Activated CD4-positive, alpha-beta T cell treated with anti-CD3 and anti-CD28 coated beads, Interleukin-2, Interleukin-6, amounts not matched to agents 100 ng/mL and 50 ng/mL, durations not matched to agents 16 hours and 8 hours (primary cell): ENCODE results near the gene MMP7.
"Not testable (repeated sequence)": the region's sequence is repeated elsewhere in the genome, so short reads cannot be mapped to it uniquely, and the experiment has no call there.

Source experiments
- DNase-seq: peaks from one replicate; pipeline ENCODE4 v3.0.0-alpha.2; 2020

The MMP7 gene

DNA sequence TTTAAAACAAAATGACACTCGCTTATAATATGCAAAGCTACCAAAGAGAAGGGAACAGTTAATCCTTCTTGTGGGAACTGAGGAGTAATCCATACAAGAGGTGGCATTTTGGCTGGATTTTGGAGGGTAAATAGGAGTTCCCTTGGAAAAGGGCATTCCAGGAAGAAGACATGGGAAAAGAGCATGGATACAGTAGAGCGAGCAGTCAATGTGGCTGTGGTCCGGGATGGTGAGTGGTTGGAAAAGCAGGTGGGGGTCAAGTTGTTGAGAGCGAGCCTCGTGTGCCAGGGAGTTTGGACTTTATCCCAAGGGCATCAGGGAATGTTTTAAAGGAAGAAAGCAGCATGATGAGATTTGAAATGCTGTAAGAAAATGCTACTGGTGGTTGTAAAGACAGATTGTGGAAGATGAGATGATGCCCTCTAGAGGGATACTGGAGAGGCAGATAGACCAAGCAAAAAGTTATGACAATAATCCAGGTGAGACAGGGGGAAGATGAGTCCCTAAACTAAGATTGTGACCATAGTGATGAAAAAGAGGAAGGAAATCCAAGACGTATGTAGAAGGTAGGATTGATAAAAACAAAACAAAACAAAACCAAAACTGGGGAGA, 3.8 kb upstream of the MMP7 start:
- DNase-seq = no peak

DNA sequence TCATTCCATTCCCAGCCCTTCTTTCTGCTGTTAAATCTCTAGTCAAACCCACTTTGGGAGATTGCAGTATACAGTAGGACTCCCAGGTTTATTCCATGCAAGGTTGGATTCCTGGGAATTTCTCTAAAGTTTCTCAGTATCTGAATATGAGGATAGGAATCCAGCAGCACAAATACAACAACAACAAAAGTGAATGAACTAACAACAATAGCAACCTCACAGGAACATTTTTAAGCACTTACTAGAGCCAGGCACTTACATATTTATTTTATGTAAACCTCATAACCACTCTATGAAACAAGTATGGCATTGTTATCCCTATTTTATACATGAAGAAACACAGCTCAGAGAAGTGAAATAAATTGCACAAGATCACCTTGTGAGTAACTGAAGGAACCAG, 1.9 kb downstream of the MMP7 start:
- no peak for DNase-seq

DNA sequence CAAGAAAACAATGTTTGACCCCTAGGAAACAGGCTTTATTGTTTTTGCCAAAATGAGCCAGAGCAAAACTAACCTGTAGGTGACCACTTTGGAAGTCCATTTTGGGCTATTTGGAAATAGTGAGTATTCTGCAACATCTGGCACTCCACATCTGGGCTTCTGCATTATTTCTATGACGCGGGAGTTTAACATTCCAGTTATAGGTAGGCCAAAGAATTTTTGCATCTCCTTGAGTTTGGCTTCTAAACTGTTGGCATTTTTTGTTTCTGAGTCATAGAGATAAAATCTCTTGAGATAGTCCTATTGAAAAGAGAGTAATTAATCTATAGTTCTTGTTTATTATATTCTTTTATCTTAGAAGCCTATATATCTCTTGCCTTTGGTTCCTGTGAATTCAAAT, 2.9 kb downstream of the MMP7 start:
- DNase-seq = no peak

DNA sequence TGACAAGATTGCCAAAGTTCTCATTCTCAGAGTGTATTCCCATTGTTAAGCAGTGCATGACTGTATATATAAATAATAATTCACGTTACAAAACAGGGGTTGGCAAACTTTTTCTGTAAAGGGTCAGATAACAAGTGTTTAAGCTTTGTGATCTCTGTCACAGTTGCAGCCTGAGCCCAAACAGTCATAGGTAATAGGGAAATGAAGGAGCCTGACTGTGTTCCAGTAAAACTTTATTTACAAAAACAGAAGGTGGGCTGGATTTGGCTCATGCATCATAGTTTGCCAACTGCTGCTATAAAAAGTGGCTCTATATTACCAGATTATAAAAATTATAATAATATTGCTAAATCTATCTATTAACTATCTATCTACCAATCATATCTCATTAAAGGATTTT, 3.5 kb downstream of the MMP7 start:
- no peak for DNase-seq

DNA sequence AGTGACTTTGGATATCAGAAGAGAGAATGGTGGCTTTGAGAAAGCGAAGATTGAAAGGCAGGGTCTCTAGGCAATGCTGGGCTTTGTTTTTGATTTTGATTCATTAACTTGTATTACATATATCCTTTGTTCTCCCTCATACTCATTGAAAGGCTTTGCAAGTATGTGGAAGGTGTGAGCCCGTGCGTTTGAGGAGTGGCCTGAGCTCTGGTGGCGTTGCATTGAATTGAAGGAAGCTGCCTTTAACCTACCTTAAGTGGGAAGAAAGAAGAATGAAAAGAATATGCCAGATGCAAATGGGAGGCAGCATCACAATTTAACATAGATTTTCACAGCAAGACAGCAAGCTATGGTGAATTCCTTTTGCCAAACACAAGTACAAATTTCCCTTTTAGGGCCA, 6.7 kb downstream of the MMP7 start:
- DNase-seq = no peak

DNA sequence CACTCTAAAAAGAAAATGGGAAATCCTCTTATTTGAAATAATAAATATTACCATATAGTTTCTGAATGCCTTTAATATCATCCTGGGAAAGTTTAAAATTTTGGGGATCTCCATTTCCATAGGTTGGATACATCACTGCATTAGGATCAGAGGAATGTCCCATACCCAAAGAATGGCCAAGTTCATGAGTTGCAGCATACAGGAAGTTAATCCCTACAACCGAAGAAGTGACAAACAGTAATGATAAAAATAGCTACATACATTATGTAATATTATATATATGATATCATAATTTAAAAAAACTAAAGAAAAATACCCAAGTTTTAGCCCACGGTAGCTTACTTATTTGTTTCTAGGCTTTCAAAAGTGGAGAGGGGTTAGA, 7.4 kb downstream of the MMP7 start:
- DNase-seq = no peak

DNA sequence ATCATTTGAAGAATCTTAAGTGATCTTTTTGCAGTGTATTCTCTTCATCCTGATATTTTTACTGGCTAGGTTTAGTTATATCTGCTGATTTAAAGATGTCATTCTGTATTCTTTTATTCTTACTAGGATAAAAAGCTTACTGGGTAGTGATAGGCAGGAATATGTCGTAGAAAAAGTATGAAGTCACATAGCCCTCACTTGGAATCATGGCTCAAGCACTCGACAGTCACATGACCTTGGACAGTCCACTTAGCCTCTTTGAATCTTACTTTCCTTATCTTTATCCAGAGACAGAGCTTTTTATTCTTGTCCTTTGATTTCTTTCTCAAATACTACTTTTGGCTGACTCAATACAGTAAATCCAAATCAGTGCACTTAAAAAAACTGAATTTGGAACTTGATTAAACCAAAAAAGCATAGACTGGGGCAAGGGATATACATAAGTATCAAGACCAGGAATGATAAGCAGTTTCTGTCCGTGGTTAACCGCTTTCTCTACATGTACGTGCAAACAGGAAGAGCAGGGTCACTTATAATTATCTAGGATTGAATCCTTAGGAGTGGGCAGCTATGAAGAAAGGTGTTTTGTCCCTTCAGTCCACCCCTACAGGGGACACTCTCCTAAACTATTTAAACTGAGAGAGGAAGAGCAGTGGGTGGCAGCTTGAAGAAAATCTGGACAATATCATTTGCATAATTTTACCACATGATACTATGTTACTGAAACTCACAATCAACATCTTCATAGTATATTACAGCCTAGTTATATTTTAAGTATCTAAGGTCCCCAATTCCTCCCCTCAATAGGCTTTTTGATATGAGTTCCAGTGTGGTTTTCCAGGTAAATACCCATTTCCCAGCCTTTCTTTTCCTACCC, 8.0 kb downstream of the MMP7 start:
- DNase-seq = no peak

DNA sequence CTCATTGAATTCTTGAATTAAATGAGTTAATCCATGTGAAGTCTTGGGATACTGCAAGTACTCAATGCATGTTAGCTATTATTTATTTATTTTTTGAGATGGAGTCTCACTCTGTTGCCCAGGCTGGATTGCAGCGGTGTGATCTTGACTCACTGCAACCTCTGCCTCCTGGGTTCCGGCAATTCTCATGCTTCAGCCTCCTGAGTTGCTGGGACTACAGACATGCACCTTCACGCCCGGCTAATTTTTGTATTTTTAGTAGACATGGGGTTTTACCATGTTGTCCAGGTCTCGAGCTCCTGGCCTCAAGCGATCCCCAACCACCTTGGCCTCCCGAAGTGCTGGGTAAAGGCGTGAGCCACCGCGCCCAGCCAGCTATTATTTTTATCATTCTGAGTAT, 9.4 kb downstream of the MMP7 start:
- DNase-seq = no peak

DNA sequence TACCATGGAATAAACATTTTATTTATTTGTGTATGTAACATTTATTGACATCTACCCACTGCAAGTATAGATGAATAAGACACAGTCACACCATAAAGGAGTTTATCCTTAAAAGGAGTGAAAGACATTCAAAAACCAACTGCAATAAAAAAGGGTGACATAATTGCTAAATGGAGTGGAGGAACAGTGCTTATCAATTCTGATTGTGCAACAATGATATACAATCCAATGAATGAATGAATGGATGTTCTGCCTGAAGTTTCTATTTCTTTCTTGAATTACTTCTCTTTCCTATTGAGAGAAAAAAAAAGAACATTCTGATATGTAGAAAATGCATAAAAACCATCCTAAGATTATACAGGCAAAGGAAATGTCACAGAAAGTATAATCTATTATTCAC, 10.0 kb downstream of the MMP7 start:
- no peak for DNase-seq

DNA sequence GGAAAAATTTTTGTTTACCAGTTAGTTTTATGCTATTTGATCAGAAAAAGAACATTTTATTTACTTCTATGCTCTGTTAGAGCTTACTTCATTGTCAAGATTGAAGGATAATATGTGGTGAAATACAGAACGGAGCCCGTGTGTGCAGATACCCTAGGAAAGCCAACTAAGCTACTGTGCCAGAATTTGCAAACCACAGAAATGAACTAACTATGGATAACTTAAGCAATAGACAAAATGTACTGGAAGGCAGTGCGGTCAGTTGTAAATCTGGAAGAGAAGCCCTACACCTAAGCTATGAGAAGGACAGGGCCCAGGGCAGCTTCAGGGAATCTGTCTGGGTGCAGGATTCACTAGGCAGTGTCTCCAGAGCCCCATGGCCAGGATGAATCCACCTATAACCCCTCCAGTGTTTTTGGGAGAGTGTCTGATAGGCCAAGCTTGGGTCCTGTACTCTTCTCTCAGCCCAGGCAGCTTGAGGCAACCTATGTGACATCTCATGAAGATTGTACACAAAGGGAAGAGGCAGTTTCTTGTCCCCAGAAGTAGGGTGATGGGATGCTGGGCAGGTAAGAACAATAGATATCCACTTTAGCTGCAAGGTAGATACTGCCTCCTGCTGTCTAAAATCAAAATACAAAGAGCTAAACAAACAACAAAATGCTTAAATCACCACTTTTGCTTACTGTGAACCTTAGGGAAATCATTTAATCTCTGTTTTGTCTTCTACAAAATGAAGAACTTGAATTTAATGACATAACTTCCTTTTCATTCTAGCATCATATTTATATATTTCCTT, 12.1 kb downstream of the MMP7 start:
- DNase-seq = no peak

DNA sequence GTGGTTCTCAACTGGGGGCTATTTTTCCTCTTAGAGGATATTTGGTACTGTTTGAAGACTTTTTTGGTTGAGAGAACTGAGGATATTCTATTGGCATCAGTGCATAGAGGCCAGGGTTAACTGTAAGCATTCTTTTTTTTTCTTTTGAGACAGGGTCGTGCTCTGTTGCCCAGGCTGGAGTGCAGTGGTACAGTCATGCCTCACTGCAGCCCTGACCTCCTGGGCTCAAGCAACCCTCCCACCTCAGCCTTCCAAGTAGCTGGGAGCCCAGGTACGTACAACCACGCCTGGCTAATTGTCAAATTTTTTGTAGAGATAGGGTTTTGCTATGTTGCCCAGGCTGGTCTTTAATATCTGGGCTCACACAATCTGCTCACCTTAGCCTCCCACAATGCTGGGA, 12.9 kb downstream of the MMP7 start:
- DNase-seq = no peak

DNA sequence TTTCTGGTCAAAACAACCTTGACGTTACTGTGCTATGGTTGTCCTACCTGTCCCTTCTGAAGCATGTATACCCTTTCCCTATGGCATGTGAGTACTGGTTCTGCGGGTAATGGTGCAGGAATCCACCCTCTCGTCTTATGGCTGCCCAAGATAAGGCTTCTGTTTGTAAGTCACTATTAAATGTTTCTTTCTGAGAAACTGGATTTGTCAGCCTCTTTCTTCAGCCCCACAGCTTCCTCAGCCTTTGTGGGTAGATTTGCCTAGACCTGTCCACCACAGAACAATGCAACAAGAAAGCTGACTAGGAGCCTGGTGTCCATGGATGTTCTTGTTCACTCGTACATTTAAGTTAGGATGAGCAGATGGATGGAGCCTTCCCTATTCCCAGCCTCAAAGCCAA, 14.4 kb downstream of the MMP7 start:
- no peak for DNase-seq

DNA sequence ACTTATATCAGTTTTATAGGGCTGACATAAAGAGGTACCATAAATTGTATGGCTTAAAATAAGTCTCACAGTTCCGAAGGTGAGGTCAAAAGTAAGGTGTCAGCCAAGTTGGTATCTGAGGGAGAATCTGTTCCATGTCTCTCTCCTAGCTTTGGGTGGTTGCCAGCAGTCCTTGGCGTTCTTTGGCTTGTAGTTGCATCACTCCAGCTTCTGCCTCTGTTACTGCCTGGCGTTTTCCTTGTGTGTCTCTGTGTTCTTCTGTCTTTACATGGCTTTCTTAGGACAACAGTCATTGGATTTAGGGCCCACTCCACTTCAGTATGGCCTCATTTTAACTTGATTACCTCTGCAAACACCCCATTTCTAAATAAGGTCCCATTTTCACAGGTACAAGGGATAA, 16.7 kb downstream of the MMP7 start:
- DNase-seq = no peak

DNA sequence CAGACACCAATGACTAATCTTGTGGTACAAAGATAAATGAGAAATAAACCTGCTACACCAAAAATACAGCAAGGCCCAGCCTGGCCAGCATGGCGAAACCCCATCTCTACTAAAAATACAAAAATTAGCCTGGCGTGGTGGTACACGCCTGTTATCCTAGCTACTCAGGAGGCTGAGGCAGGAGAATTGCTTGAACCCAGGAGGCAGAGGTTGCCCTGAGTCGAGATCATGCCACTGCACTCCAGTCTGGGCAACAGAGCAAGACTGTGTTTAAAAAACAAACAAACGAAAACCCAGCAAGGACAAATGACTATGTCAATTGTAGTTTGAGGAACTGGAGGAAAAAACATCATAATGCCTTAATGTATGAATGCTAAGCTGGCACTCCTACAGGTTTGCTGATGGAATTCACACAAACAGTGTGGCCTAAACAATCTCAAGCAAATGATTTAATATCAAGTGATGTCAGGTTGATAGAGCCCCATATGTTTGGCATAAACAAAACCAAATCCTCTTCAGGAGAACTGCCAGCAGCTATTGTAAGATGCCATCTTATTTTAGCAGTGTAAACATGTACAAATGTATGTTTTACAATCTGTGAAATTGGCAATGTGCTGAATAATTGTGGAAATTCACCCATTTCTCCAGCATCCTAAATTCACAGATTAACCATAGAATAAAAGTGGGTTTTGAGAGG, 20.0 kb downstream of the MMP7 start:
- DNase-seq = no peak

DNA sequence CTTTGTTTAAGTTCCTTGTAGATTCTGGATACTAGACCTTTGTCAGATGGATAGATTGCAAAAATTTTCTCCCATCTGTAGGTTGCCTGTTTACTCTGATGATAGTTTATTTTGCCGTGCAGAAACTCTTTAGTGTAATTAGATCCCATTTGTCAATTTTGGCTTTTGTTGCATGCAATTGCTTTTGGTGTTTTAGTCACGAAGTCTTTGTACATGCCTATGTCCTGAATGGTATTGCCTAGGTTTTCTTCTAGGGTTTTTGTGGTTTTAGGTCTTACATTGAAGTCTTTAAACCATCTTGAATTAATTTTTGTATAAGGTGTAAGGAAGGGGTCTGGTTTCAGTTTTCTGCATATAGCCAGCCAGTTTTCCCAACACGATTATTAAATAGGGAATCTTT, 27.7 kb downstream of the MMP7 start:
- not testable (repeated sequence) for DNase-seq

DNA sequence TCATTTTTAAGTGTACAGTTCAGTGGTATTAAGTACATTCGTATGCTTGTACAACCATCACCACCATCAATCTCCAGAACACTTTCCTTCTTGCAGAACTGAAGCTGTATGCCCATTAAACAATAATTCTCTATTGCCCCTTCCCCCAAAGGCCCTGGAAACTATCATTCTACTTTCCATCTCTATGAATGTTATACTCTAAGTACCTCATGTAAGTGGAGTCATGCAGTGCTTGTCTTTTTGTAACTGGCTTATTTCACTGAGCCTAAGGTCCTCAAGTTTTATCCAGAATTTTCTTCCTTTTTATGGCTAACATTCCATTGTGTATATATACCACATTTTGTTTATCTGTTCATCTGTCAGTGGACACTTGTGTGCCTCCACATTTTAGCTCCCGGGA, 29.7 kb downstream of the MMP7 start:
- no peak for DNase-seq

DNA sequence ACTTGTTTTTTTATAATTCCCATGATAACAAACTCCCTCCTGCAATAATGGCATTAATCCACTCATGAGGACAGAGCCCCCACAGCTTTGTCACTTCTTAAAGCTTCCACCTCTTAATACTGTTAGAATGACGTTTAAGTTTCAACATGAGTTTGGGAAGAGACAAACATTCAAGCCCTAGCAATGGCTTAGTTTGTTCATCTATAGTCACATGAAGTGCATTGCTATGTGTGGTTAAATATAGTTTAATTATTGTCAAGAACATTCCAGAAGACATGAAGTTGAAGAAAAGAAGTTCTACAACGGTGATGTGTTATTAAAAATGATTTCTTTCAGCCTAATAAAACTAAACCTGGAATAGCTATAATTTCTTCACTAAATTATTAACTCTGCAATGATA, 30.6 kb downstream of the MMP7 start:
- no peak for DNase-seq

DNA sequence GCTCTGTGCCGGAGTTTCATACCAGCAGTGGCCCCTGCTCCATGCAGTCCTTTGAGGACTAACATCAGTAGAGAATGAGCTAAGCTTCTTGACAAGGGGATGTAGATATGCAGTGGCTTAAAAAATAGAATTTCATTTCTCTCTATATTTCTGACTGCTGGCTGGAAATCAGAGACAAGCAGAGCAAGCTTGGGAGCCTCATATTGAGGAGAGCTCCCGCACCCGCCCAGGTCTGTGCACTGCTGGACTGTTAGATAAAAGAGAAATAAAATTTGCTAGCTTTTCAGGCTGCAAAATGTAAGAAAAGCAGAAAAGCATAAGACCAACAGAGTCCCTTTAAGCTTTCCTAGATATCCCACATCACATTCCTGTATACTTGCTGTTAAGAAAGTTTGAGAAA, 31.4 kb downstream of the MMP7 start:
- DNase-seq = no peak

DNA sequence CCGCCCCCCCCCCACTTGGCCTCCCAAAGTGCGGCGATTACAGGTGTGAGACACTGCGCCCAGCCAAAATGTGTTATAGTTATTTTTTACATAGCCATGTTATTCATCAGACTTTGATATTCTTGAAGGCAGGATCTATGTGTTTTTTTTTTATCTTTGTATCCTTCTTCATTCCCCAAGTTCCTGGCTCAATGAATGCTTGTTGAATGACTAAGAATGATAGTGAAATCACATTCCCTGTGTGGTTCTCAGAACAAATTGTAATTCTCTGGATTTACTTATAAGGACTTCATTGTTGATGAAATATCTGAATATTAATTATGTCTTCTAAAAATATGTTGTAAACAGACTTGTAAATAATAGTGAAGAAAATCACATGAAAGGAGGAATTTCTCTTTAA, 33.5 kb downstream of the MMP7 start:
- DNase-seq = no peak

DNA sequence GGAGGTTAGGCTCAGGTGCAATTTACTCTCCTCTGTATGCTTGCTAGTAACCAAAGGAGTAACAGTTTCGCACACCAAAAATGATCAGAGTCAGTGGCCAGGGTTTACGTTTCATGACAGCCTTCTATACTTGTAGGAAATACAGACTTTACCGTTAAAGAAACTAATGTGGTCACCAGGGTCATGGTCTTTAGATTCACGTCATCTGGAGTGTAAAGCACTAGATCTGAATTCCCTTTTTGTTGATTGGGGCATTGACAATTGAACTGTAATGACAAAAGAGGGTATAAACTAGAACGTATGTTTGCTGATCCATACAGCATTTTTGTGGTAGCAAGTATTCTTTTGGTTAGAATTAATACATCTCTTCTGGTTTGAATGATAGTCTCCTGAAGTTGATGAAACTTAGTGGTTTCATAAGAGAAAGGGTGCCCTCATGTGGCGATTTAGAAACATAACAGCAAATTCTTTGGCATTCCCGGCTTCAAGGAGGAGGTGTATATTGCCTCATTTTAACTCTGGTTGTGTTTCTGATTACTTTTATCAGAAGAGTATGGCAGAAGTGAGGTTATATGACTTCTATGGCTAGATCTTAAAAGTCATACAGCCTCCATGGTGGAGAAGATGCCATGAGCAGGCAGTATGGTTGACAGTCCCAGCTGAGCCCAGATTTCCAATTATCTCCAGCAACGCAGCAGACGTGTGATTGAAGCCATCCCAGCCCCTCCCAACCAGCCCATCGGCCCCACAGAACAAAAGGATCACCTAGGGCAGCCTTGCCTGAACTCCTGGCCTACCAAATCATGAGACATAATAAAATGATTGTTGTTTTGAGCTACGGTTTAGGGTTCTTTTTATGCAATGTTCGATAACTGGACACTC, 35.1 kb downstream of the MMP7 start:
- DNase-seq = peak; percentile 74

DNA sequence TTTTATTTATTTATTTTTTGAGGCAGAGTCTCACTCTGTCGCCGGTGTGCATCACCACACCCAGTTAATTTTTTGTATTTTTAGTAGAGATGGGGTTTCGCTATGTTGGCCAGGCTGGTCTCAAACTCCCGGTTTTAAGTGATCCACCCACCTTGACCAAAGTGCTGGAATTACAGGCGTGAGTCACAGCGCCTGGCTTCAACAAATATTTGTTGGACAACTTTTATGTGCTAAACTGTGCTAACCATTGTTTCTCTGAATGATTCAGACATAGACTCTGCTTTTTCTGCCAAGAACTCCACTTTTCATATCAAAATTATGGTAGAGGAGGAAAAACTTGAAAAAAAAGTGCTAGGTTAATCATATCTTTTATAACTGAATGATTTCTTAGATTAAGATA, 36.3 kb downstream of the MMP7 start:
- DNase-seq = no peak

DNA sequence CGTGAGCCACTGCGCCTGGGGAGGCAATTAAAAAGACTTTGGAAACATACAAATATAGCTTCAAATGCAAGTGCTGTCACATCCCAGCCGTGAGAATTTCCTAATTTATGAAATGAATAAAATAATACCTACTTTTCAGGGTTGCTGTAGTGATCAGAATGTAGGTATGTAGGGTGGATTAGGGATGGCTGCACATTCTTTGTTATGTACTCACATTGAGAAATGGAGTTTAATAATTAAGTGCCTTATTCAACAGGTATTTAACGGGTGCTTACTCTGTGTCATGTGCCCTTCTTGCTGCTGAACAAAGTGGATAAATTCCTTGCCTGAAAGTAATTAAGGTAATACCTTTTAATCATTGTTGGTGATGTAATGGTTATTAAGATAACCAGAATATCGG, 37.0 kb downstream of the MMP7 start:
- no peak for DNase-seq
